ENCODE measurements around the gene SMIM9. TPM values are rescaled to one million over a fixed set of nuclear protein-coding genes. Genes with fewer than 3 reads are reported as not detected.

The SMIM9 gene
- total RNA-seq, 2 experiments from 2014 or later = not detected

Other genes with a start within 250 kb of the SMIM9 start
- not detected for gene CTAG1A, start 249.5 kb downstream of the SMIM9 start, total RNA-seq
- gene CTAG1B, start 215.4 kb downstream of the SMIM9 start, total RNA-seq = not detected
- not detected for gene CTAG2, start 181.1 kb downstream of the SMIM9 start, total RNA-seq
- 1 to 10 TPM; 1.0 to 1.4 TPM for gene GAB3, start 83.6 kb downstream of the SMIM9 start, total RNA-seq
- gene DKC1, start 71.8 kb downstream of the SMIM9 start, total RNA-seq = 100 to 1,000 TPM; 124 to 127 TPM
- gene MPP1, start 29.2 kb downstream of the SMIM9 start, total RNA-seq = 10 to 100 TPM; 23.9 to 24.3 TPM
- 10 to 100 TPM; 33.7 to 35.0 TPM for gene F8A1, start 51.7 kb upstream of the SMIM9 start, total RNA-seq
- gene F8, start 188.1 kb upstream of the SMIM9 start, total RNA-seq = 1 to 10 TPM; 4.1 to 4.6 TPM
- 10 to 100 TPM; 94.3 to 95.5 TPM for gene FUNDC2, start 192.2 kb upstream of the SMIM9 start, total RNA-seq
- 1 to 10 TPM; 5.8 to 7.7 TPM for gene CMC4, start 236.5 kb upstream of the SMIM9 start, total RNA-seq
- gene MTCP1, start 236.5 kb upstream of the SMIM9 start, total RNA-seq = 10 to 100 TPM; 15.0 to 19.3 TPM
- 10 to 100 TPM; 15.4 to 17.9 TPM for gene BRCC3, start 236.8 kb upstream of the SMIM9 start, total RNA-seq

All from activated naive CD4-positive, alpha-beta T cell treated with anti-CD3 and anti-CD28 coated beads for 36 hours (primary cell).